Activated CD4-positive, alpha-beta T cell treated with anti-CD3 and anti-CD28 coated beads for 4 hours (primary cell): ENCODE data around the gene CABP1.
A peak's percentile ranks its signal among the peaks of the same experiment; 100 is the strongest.
"Not testable (repeated sequence)": the region's sequence is repeated elsewhere in the genome, so short reads cannot be mapped to it uniquely, and the experiment has no call there.

Experiments
- DNase-seq, 2 donors: peaks; one replicate each; pipeline ENCODE4 v3.0.0-alpha.2; 2020

The CABP1 gene

GRCh38 chr12:120668091-120668867 lies 27.9 kb downstream of the CABP1 start:
- DNase-seq, result no peak

GRCh38 chr12:120668868-120669840 lies 28.7 kb downstream of the CABP1 start:
- no peak for DNase-seq

- DNase-seq, result not testable (repeated sequence)
Measured at GRCh38 chr12:120670237-120670636, 29.8 kb downstream of the CABP1 start.

GRCh38 chr12:120670667-120671066 lies 30.2 kb downstream of the CABP1 start:
- DNase-seq, result no peak

GRCh38 chr12:120674097-120674636 lies 33.7 kb downstream of the CABP1 start:
- DNase-seq, result no peak

GRCh38 chr12:120677765-120678473 lies 37.5 kb downstream of the CABP1 start:
- DNase-seq, result no peak

- no peak for DNase-seq
Measured at GRCh38 chr12:120678572-120678971, 38.1 kb downstream of the CABP1 start.

- DNase-seq, result no peak
Measured at GRCh38 chr12:120680165-120680738, 39.8 kb downstream of the CABP1 start.

- DNase-seq, result no peak
Measured at GRCh38 chr12:120684523-120684932, 44.1 kb downstream of the CABP1 start.

- no peak for DNase-seq
Measured at GRCh38 chr12:120685522-120685921, 45.1 kb downstream of the CABP1 start.

- peak; percentile 95 to 98 for DNase-seq
Measured at GRCh38 chr12:120686151-120686689, 45.8 kb downstream of the CABP1 start.

GRCh38 chr12:120686690-120687577 lies 46.5 kb downstream of the CABP1 start, which contains the start of gene MLEC:
TSS of gene MLEC (plus strand) at chr12:120687149. CDS start at chr12:120687297, 148 bp downstream.
- peak; percentile 99 for DNase-seq

GRCh38 chr12:120687578-120688289 lies 47.3 kb downstream of the CABP1 start:
- peak; percentile 38 to 42 for DNase-seq

- no peak for DNase-seq
Measured at GRCh38 chr12:120688527-120689071, 48.2 kb downstream of the CABP1 start.

- no peak for DNase-seq
Measured at GRCh38 chr12:120689397-120690082, 49.1 kb downstream of the CABP1 start.

- no peak for DNase-seq
Measured at GRCh38 chr12:120690083-120690450, 49.6 kb downstream of the CABP1 start.

GRCh38 chr12:120690978-120691377 lies 50.6 kb downstream of the CABP1 start:
- no peak for DNase-seq

GRCh38 chr12:120692524-120693033 lies 52.2 kb downstream of the CABP1 start:
- no peak for DNase-seq

- DNase-seq, result no peak
Measured at GRCh38 chr12:120693848-120694247, 53.4 kb downstream of the CABP1 start.
